ENCODE measurements around the gene SRSF5.

SRSF5 gene

DNA sequence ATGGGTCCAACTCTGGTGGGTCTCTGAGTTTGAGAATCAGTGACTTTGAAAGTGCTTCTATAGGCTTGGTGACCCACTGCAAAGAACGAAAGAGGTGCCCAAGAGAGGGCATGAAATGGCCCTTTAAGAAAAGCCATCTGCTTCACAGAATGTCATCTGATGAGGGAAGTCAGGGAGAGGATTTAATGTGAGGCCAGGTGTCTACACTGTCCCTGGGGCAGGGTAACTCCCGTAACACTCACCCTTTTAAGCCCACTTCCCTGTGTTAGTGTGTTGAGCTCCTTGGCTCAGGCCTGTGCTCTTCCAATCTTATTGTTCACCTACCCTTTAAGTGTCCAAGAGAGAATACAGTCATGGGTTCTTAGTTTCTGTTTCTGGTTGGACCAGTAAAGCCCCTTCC, 16.4 kb upstream of the SRSF5 start:
- Histone ChIP-seq H3K4me1 (ENCODE audit: control insufficient read depth, insufficient read depth, low read length) (no peaks in the 10 kb centered on the region), H3K27me3 (ENCODE audit: control insufficient read depth, insufficient read depth, low read length, poor library complexity, severe bottlenecking) (no peaks in the 10 kb centered on the region), H3K9me3 (ENCODE audit: control insufficient read depth, low read length) (no peaks in the 10 kb centered on the region), H3K27ac (ENCODE audit: insufficient read depth, low read depth, low read length, poor library complexity, severe bottlenecking) (no peak overlapping the region), H3K4me3 (ENCODE audit: insufficient read depth, low read depth, low read length) (no peak overlapping the region), H3K36me3 (ENCODE audit: control insufficient read depth, insufficient read depth, low read length) (no peaks in the 10 kb centered on the region)
- 91 to 100% methylated on average over 2 of the region's 2 CpGs for WGBS, 2 experiments

DNA sequence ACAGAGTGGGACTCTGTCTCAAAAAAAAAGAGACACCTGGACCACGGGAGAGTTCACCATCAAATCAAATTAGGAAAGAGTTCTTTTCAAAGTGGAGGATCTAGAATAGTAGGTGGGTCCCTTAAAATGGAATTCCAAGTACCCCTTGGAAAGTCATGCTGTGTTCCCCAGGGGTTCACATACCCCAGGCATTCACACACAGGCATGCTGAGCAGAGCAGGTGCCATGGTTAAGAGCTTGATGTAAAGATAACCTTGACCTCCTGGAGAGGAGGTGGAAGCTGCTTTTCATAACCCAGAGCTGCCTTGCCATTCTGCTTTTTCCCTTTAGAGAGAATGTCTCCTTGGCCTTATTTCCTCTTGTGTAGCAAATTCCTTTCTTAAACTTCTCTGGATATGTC, 14.2 kb upstream of the SRSF5 start:
- WGBS, 2 experiments, result 63 to 67% methylated on average over 1 of the region's 1 CpG
- no peaks in the 10 kb centered on the region for H3K4me1 ChIP-seq (ENCODE audit: control insufficient read depth, insufficient read depth, low read length)
- H3K27me3 ChIP-seq (ENCODE audit: control insufficient read depth, insufficient read depth, low read length, poor library complexity, severe bottlenecking), result no peaks in the 10 kb centered on the region
- no peak overlapping the region for H3K4me3 ChIP-seq (ENCODE audit: insufficient read depth, low read depth, low read length)
- H3K27ac ChIP-seq (ENCODE audit: insufficient read depth, low read depth, low read length, poor library complexity, severe bottlenecking), result no peak overlapping the region
- no peaks in the 10 kb centered on the region for H3K36me3 ChIP-seq (ENCODE audit: control insufficient read depth, insufficient read depth, low read length)
- H3K9me3 ChIP-seq (ENCODE audit: control insufficient read depth, low read length), result no peaks in the 10 kb centered on the region

DNA sequence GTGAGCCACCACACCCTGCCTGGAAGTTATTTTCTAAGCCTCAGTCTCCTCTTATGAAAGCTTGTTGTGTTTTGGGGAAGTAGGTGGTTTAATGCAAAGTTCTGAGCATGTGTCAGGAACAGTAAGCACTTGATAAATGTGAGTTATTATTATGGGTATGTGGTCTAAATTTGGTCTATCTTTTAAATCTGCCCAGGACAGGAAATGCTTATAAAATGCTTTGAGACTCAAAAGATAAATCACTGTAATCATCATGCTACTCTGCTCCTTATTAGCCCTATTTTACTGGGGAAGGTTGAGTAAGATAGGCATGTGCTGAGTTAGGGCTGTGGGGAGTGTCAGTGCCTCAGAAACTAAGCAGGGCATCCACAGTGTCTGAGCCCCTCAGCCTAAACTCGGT, 13.1 kb upstream of the SRSF5 start:
- no peak overlapping the region for H3K4me3 ChIP-seq (ENCODE audit: insufficient read depth, low read depth, low read length)
- no peaks in the 10 kb centered on the region for H3K4me1 ChIP-seq (ENCODE audit: control insufficient read depth, insufficient read depth, low read length)
- no peaks in the 10 kb centered on the region for H3K9me3 ChIP-seq (ENCODE audit: control insufficient read depth, low read length)
- H3K27me3 ChIP-seq (ENCODE audit: control insufficient read depth, insufficient read depth, low read length, poor library complexity, severe bottlenecking), result no peaks in the 10 kb centered on the region
- no peak overlapping the region for H3K27ac ChIP-seq (ENCODE audit: insufficient read depth, low read depth, low read length, poor library complexity, severe bottlenecking)
- 90 to 93% methylated on average over 1 of the region's 1 CpG for WGBS, 2 experiments
- no peaks in the 10 kb centered on the region for H3K36me3 ChIP-seq (ENCODE audit: control insufficient read depth, insufficient read depth, low read length)

DNA sequence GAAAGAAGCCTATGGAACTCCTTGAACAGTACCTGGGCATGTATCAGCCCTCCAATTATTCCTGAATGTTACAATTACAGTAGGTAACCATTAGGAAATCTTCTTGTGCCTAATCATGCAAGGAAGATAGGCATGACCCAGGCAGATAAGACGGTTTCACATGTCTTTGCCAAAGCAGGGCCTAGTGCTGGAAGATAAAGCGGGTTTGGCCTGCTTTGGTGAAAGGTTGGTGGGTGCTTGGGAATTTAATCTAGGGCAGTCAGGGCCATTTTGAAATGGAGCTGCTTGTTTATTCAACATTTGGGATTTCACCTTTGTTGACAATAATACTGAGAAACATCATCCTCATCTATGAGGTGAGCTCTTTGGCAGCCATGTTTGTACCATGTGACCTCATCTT, 12.5 kb upstream of the SRSF5 start:
- Histone ChIP-seq H3K4me3 (ENCODE audit: insufficient read depth, low read depth, low read length) (no peak overlapping the region), H3K27ac (ENCODE audit: insufficient read depth, low read depth, low read length, poor library complexity, severe bottlenecking) (no peak overlapping the region), H3K36me3 (ENCODE audit: control insufficient read depth, insufficient read depth, low read length) (no peaks in the 10 kb centered on the region), H3K9me3 (ENCODE audit: control insufficient read depth, low read length) (no peaks in the 10 kb centered on the region), H3K27me3 (ENCODE audit: control insufficient read depth, insufficient read depth, low read length, poor library complexity, severe bottlenecking) (no peaks in the 10 kb centered on the region), H3K4me1 (ENCODE audit: control insufficient read depth, insufficient read depth, low read length) (no peaks in the 10 kb centered on the region)
- 91 to 93% methylated on average over 2 of the region's 2 CpGs for WGBS, 2 experiments

DNA sequence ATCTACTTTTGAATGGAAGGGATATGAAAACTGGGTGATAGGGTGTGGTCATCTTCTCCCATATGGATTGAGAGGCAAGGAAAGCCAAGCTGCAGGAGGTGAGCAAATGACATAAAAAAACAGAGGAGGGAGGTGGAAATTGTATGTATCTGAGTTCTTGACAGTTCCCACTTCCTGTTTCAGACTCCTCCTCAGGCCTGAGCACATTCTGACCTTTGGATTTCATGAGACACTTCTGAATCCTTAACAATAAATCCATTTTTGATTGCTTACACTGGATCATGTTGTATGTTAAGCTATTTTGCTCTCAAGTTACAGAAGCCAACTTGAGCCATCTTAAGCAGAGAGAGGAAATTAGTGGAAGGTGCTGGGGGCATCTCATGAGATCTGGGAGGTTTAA, 11.6 kb upstream of the SRSF5 start:
- Histone ChIP-seq H3K4me1 (ENCODE audit: control insufficient read depth, insufficient read depth, low read length) (no peaks in the 10 kb centered on the region), H3K27me3 (ENCODE audit: control insufficient read depth, insufficient read depth, low read length, poor library complexity, severe bottlenecking) (no peaks in the 10 kb centered on the region), H3K9me3 (ENCODE audit: control insufficient read depth, low read length) (no peaks in the 10 kb centered on the region), H3K27ac (ENCODE audit: insufficient read depth, low read depth, low read length, poor library complexity, severe bottlenecking) (no peak overlapping the region), H3K36me3 (ENCODE audit: control insufficient read depth, insufficient read depth, low read length) (no peaks in the 10 kb centered on the region), H3K4me3 (ENCODE audit: insufficient read depth, low read depth, low read length) (no peak overlapping the region)

DNA sequence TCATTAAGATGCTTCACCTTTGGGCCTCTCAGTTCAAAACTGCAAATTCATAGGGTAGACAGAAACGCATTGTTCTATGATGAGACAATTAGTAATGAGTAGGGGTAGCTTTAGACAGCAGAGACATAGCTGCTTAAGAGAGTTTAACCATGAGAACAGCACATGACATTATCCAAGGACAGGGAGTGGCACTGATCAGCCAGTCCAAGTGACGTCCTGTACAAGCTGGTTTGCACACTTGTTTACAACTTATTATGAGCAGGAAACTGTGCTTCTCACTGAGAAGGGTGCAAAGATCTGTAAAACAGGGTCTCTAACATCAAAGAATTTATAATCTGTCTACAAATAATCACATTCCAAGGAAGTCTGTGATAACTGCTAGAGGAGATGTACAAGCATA, 11.2 kb upstream of the SRSF5 start:
- no peaks in the 10 kb centered on the region for H3K36me3 ChIP-seq (ENCODE audit: control insufficient read depth, insufficient read depth, low read length)
- no peaks in the 10 kb centered on the region for H3K27me3 ChIP-seq (ENCODE audit: control insufficient read depth, insufficient read depth, low read length, poor library complexity, severe bottlenecking)
- no peaks in the 10 kb centered on the region for H3K4me1 ChIP-seq (ENCODE audit: control insufficient read depth, insufficient read depth, low read length)
- no peaks in the 10 kb centered on the region for H3K9me3 ChIP-seq (ENCODE audit: control insufficient read depth, low read length)
- 89 to 93% methylated on average over 2 of the region's 2 CpGs for WGBS, 2 experiments
- no peak overlapping the region for H3K27ac ChIP-seq (ENCODE audit: insufficient read depth, low read depth, low read length, poor library complexity, severe bottlenecking)
- H3K4me3 ChIP-seq (ENCODE audit: insufficient read depth, low read depth, low read length), result no peak overlapping the region

DNA sequence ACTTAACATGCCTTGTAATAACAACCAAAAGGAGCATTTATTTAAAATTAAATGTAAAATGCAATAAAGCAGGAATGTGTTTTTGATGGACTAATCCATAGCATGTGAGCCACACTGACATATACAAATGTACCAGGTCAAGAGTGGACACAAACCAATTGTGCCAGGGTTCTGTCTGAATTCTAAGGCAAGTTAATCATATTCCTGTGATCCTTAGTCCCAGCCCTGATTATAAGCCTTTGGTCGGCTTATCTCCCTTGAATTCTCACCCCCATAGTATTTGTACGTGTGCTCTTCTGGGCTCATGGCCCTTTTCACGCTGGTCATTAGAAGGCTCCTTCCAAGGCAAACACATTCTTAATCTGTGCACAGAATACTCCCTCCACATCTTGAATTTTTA, 10.6 kb upstream of the SRSF5 start:
- Histone ChIP-seq H3K27me3 (ENCODE audit: control insufficient read depth, insufficient read depth, low read length, poor library complexity, severe bottlenecking) (no peaks in the 10 kb centered on the region), H3K9me3 (ENCODE audit: control insufficient read depth, low read length) (no peaks in the 10 kb centered on the region), H3K4me1 (ENCODE audit: control insufficient read depth, insufficient read depth, low read length) (no peaks in the 10 kb centered on the region), H3K4me3 (ENCODE audit: insufficient read depth, low read depth, low read length) (no peak overlapping the region), H3K27ac (ENCODE audit: insufficient read depth, low read depth, low read length, poor library complexity, severe bottlenecking) (no peak overlapping the region), H3K36me3 (ENCODE audit: control insufficient read depth, insufficient read depth, low read length) (no peaks in the 10 kb centered on the region)
- WGBS, 2 experiments, result 64 to 65% methylated on average over 3 of the region's 3 CpGs

DNA sequence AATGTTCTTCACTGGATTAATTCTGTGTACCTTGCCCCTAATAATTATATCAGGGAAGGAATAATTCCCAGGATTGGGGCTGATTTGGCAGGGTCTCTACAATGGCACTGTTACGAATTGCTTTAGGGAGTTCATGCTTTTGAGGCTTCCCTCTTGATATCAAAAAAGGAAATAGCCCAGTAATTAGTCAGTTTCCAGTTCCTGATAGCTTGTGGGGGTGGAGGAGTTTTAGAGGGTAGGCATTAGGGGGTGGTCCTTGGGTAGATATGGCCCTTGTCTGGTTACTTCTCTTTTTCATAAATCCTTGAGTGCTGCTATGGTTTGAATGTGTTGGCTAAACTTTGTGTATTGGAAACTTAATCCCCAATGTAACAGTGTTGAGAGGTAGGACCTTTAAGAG, 6.1 kb upstream of the SRSF5 start:
- Histone ChIP-seq H3K27ac (ENCODE audit: insufficient read depth, low read depth, low read length, poor library complexity, severe bottlenecking) (no peak overlapping the region), H3K27me3 (ENCODE audit: control insufficient read depth, insufficient read depth, low read length, poor library complexity, severe bottlenecking) (no peaks in the 10 kb centered on the region), H3K4me3 (ENCODE audit: insufficient read depth, low read depth, low read length) (no peak overlapping the region), H3K36me3 (ENCODE audit: control insufficient read depth, insufficient read depth, low read length) (no peaks in the 10 kb centered on the region), H3K9me3 (ENCODE audit: control insufficient read depth, low read length) (no peaks in the 10 kb centered on the region), H3K4me1 (ENCODE audit: control insufficient read depth, insufficient read depth, low read length) (no peaks in the 10 kb centered on the region)
- 92% methylated on average over 1 of the region's 1 CpG for WGBS, 2 experiments

DNA sequence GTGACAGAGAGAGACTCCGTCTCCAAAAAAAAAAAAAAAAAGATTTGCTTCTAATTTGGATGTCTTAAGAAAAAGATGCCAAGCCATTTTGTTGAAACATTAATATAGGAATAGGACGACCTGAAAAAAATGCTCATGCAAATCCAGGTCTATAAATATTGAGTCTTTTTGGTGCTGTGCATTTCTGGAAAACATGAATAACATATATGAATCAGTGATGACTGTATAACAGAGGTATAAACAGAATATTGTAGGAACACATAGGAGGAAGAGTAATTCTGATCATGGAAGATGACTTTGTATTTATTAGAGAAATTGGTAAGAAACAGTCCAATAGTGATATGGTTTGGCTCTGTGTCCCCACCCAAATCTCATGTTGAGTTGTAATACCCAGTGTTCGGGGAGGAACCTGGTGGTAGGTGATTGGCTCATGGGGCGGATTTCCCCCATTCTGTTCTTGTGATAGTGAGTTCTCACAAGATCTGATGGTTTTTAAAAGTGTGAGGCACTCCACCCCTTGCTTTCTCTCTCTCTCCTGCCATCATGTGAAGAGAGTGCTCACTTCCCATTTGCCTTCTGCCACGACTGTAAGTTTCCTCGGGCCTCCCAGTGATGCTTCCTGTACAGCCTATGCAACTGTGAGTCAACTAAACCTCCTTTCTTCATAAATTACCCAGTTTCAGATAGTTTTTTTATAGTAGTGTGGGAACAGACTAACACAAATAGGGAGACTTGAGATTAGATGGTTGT, 3.0 kb upstream of the SRSF5 start:
- Histone ChIP-seq H3K27ac (ENCODE audit: insufficient read depth, low read depth, low read length, poor library complexity, severe bottlenecking) (no peak overlapping the region), H3K27me3 (ENCODE audit: control insufficient read depth, insufficient read depth, low read length, poor library complexity, severe bottlenecking) (no peaks in the 10 kb centered on the region), H3K4me3 (ENCODE audit: insufficient read depth, low read depth, low read length) (no peak overlapping the region), H3K36me3 (ENCODE audit: control insufficient read depth, insufficient read depth, low read length) (peaks cover 8% of the 10 kb centered on the region), H3K9me3 (ENCODE audit: control insufficient read depth, low read length) (no peaks in the 10 kb centered on the region), H3K4me1 (ENCODE audit: control insufficient read depth, insufficient read depth, low read length) (peaks cover 9% of the 10 kb centered on the region)
- 87 to 92% methylated on average over 6 of the region's 6 CpGs for WGBS, 2 experiments

DNA sequence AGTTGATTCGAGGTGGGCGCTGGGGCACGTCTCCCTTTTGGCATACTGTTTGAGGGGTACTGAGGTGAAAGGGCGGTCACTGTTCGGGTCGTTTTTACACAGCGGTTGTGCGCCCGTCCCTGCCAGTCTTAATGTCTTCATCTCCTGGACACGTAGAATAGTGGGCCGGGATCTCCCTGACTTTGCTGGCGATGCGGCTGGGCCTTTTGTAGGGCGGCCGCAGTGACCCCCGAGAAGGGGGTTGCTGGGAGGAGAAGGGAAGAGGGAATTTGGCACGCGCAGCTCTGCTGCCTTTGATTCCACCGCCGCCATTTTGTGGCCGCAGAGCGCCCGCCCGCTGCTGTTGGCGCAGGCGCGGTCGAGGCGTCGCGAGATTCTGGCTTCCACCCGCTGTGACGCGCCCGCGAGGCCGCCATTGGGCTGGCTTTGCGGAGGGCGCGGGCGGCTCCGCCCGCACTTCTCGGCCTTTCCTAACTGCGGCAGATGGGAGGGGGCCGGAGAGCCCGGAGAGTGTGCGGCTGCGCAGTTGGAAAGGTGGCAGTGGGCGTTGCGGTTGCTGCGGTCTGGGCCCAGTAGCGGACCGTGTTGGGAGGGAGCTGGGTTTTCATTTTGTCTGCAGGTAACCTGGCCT, 542 bp downstream of the SRSF5 start:
- Histone ChIP-seq H3K4me3 (ENCODE audit: insufficient read depth, low read depth, low read length) (peak overlapping the region; percentile 100), H3K4me1 (ENCODE audit: control insufficient read depth, insufficient read depth, low read length) (peaks cover 15% of the 10 kb centered on the region), H3K27ac (ENCODE audit: insufficient read depth, low read depth, low read length, poor library complexity, severe bottlenecking) (peak overlapping the region; percentile 100), H3K9me3 (ENCODE audit: control insufficient read depth, low read length) (no peaks in the 10 kb centered on the region), H3K36me3 (ENCODE audit: control insufficient read depth, insufficient read depth, low read length) (peaks cover 42% of the 10 kb centered on the region), H3K27me3 (ENCODE audit: control insufficient read depth, insufficient read depth, low read length, poor library complexity, severe bottlenecking) (no peaks in the 10 kb centered on the region)
- 1% methylated on average over 54 of the region's 54 CpGs for WGBS, 2 experiments

All from ectodermal cell (in vitro differentiated cells).